Rectal smooth muscle tissue (tissue), 1 donor: ENCODE measurements around the gene TAS2R14.

Experiments
- H3K27ac ChIP-seq: one replicate; pipeline ENCODE4 v1.7.0; 2013; ENCODE audit warnings: low read depth, low read length, inconsistent platforms
- H3K27me3 ChIP-seq: one replicate; pipeline ENCODE4 v1.7.0; 2013; ENCODE audit warnings: low read length; ENCODE audit not compliant: control insufficient read depth, insufficient read depth
- H3K36me3 ChIP-seq: one replicate; pipeline ENCODE4 v1.7.0; 2013; ENCODE audit warnings: low read length; ENCODE audit not compliant: control insufficient read depth, insufficient read depth
- H3K4me1 ChIP-seq: one replicate; pipeline ENCODE4 v1.7.0; 2013; ENCODE audit warnings: low read length; ENCODE audit not compliant: control insufficient read depth, insufficient read depth
- H3K4me3 ChIP-seq: one replicate; pipeline ENCODE4 v1.7.0; 2013; ENCODE audit warnings: low read length
- H3K9ac ChIP-seq: one replicate; pipeline ENCODE4 v1.7.0; 2013; ENCODE audit warnings: low read length

TAS2R14 gene, protein sequence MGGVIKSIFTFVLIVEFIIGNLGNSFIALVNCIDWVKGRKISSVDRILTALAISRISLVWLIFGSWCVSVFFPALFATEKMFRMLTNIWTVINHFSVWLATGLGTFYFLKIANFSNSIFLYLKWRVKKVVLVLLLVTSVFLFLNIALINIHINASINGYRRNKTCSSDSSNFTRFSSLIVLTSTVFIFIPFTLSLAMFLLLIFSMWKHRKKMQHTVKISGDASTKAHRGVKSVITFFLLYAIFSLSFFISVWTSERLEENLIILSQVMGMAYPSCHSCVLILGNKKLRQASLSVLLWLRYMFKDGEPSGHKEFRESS

DNA sequence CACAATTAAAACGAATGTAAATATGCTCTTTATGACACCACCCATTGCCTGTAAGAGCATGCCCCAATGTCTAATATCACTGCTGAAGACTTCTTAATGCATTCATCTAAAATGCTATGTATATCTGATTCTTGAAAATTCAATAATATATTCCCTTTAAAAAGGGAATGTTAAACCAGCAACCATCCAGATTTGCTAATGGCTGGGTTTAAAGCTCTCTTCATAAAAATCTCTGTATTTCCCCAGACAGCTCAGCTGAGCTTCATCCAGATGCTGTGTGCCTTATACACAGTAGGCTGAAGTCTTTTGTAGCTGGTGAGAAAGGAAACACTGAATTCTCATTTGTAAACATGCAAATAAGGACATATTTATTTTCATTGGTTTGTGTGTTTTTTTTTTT is at the start of gene TAS2R14:
Gene TAS2R14 (minus strand): TSS at position 101 of the 400 bp plus-strand sequence. CDS start 56 bp downstream, at position 45.
- H3K36me3 ChIP-seq: no peaks in the 10 kb centered on the region
- no peak within 1 kb of the TSS for H3K27ac ChIP-seq
- no peak within 1 kb of the TSS for H3K4me3 ChIP-seq
- H3K27me3 ChIP-seq: no peaks in the 10 kb centered on the region
- H3K9ac ChIP-seq: no peak within 1 kb of the TSS
- H3K4me1 ChIP-seq: no peaks in the 10 kb centered on the region

DNA sequence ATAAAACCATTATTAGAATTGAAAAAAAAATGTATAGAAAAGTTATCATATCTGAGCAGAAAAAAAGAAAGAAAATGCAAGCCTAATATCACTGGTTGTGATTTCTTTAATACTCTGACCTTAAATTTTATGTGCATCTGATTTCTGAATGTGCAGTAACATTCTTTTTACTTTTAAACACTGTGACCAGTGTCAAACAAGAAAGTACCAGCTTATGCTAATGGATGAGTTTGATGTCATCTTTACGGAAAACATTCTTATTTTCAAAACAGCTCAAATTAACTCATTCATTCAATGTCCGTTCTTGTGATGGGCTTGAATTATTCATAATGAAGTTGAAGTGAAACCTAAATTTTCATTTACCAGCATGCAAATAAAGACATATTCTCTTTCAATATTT is 47.7 kb upstream of the TAS2R14 start, which contains the start of gene TAS2R50:
Gene TAS2R50 (minus strand): TSS at position 101 of the 400 bp plus-strand sequence. CDS start 52 bp downstream, at position 49.
- Histone ChIP-seq H3K27me3 (no peaks in the 10 kb centered on the region), H3K4me1 (no peaks in the 10 kb centered on the region), H3K9ac (no peak within 1 kb of the TSS), H3K27ac (no peak within 1 kb of the TSS), H3K36me3 (no peaks in the 10 kb centered on the region), H3K4me3 (no peak within 1 kb of the TSS)

DNA sequence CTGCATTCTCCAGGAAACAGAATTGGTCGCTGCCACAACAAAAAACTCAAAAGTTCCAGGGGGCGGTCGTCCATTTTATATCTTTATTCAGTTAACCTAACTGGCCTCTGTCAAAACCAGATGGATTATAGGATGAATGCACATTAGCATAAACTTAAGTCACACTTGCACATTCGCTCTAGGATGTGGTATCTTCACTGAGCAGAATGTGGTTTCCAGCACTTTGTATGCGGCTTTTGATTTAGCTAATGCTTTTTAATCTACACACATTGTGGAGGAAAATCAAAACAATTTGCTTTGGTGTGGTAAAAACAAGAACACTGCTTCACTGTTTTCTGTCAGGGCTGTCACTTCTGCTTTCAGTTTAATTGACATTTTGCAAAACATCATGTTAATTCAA is 43.2 kb upstream of the TAS2R14 start:
- Histone ChIP-seq H3K4me3 (no peak overlapping the region), H3K9ac (no peak overlapping the region), H3K27ac (no peak overlapping the region), H3K4me1 (no peaks in the 10 kb centered on the region), H3K36me3 (no peaks in the 10 kb centered on the region), H3K27me3 (no peaks in the 10 kb centered on the region)

DNA sequence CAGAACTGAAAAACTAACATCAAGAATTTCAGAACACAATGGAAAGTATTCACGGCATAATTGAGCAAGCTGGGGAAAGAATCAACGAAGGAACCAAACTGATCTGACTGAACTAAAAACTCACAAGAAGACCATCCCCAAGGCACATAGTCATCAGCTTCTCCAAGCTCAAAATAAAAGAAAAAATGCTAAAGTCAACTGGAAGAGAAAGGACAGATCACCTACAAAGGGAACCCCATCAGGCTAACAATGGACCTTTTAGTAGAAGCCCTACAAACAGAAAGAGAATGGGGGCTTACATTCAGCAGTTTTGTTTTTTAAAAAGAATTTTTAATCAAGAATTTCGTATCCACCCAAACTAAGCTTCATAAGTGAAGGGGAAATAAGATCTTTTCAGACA is 35.9 kb upstream of the TAS2R14 start:
- H3K27ac ChIP-seq: no peak overlapping the region

DNA sequence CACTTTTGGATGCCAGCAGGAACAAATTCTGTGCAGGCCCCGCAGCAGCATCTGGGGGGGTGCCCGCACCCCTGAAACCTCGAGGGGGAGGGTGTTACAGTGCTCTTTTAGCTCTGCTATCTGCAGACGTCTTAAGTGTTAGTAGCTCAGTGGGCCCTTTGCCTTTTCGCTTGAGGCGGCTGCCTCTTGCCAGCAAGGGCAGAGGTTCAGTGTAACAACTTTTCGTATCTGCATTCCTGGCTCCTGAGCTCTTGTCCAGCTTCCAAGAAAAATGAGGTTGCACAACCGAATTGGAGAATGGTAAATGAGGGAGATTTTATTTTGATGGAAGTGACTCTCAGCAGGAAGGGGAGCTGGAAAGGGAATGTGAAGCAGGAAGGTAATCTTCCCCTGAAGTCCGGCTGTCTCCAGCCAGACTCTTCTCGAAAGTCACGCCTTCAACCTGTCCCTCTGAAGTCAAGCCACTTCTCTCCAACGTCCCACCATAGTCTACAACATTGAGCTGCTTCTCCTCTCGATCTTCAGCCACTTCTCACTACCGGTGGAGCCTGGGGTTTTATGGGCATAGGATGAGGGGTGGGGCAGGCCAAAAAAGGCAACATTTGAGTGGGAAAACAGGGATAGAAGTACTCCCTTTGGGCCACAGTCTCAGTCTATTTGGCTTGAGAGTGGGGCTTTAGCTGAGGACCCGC is 29.8 kb upstream of the TAS2R14 start:
- Histone ChIP-seq H3K4me3 (no peak overlapping the region), H3K9ac (no peak overlapping the region), H3K4me1 (no peaks in the 10 kb centered on the region), H3K36me3 (no peaks in the 10 kb centered on the region), H3K27me3 (no peaks in the 10 kb centered on the region), H3K27ac (no peak overlapping the region)

More for the DNA sequence above, 35.9 kb upstream of the TAS2R14 start:
- H3K9ac ChIP-seq: no peak overlapping the region
- no peaks in the 10 kb centered on the region for H3K36me3 ChIP-seq
- no peak overlapping the region for H3K4me3 ChIP-seq
- H3K4me1 ChIP-seq: no peaks in the 10 kb centered on the region
- no peaks in the 10 kb centered on the region for H3K27me3 ChIP-seq

DNA sequence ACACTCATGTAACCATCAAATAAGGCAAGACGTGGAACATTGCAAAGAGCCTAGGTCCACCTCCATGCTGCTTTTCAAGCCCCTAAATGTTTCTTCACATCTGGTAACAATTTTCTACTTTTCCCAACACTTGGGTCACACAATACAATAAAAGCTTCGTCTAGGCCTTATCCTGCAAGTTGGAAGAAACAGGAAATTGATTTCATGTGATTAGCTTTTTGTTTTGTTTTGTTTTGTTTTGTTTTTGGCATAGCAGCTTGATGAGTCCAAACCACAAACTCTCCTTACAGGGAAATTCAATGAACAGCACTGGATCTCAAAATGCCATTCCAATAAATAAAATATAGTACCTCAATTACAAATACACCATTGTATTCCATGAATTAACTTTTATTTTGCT is 28.3 kb upstream of the TAS2R14 start:
- no peak overlapping the region for H3K9ac ChIP-seq
- H3K4me3 ChIP-seq: no peak overlapping the region
- H3K36me3 ChIP-seq: no peaks in the 10 kb centered on the region
- H3K27me3 ChIP-seq: no peaks in the 10 kb centered on the region
- H3K27ac ChIP-seq: no peak overlapping the region
- no peaks in the 10 kb centered on the region for H3K4me1 ChIP-seq

DNA sequence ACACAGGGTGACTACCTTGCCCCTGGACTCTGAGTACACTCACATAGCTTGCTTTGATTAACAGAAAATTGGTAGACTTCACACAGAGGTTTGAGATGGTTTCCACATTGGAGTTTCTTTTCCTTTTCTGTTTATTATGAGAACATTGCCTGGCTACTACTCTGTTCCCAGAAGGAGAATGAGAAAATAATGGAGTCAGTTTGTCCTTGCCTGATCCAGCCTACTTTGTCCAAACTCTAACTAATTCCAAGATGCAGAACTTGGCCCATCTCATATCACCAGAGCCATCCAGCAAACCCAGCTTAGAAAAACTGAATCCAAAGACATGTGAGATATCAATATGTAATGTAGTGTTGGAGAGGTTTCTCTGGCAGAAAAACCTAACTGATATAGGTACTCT is 27.3 kb upstream of the TAS2R14 start:
- no peaks in the 10 kb centered on the region for H3K36me3 ChIP-seq
- no peak overlapping the region for H3K9ac ChIP-seq
- no peaks in the 10 kb centered on the region for H3K27me3 ChIP-seq
- no peak overlapping the region for H3K4me3 ChIP-seq
- H3K27ac ChIP-seq: no peak overlapping the region
- H3K4me1 ChIP-seq: no peaks in the 10 kb centered on the region

DNA sequence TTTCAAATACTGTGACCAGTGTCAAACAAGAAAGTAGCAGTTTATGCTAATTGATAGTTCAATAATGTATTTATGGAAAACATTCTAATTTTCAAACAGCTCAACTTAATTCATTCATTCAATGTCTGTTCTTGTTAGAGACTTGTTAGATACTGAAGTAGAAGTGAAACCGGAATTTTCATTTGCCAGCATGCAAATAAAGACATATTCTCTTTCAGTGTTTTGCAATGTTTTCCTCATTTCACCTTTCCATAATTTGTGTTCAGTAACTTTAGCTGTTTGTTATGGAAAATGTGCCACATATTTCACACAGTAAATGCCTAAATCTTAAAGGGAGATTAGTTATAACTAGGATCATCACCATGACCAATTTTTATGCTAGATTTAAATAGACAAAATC is 26.4 kb upstream of the TAS2R14 start:
- Histone ChIP-seq H3K4me3 (no peak overlapping the region), H3K27me3 (no peaks in the 10 kb centered on the region), H3K9ac (no peak overlapping the region), H3K27ac (no peak overlapping the region), H3K4me1 (no peaks in the 10 kb centered on the region), H3K36me3 (no peaks in the 10 kb centered on the region)

DNA sequence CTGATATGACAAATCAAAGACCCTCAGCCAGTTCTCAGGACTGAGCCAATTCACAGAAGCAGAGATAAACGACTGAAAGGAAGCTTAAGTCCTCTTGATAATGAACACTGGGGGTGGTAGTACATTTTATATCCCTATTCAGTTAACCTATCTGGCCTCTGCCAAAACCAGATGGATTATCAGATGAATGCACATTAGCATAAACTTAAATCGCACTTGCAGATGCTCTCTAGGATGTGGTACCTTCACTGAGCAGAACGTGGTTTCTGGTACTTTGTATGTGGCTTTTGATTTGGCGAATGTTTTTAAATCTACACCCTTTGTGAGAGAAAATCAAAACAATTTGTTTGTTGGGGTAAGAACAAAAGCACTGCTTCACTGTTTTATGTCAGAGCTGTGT is 21.1 kb upstream of the TAS2R14 start:
- H3K27ac ChIP-seq: no peak overlapping the region
- no peaks in the 10 kb centered on the region for H3K27me3 ChIP-seq
- no peaks in the 10 kb centered on the region for H3K4me1 ChIP-seq
- H3K4me3 ChIP-seq: no peak overlapping the region
- no peaks in the 10 kb centered on the region for H3K36me3 ChIP-seq
- H3K9ac ChIP-seq: no peak overlapping the region

DNA sequence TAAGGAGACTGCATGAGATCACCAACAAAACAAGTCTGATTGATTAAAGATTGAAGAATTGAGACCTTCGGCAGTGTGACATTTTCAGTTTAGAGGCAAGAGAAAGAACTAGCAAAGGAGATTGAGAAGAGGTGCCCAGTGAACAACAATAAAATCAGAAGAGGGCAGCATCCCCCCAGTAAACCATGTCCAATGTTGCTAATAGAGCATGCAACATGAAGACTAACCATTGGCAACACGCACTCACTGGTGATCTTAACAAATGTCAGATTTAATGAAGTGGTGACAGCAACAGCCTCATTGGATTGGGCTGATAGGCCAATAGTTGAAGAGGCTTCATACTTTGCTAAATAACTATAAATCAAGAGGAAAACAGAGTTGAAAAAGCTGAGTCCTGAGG is 20.7 kb upstream of the TAS2R14 start:
- Histone ChIP-seq H3K27me3 (no peaks in the 10 kb centered on the region), H3K27ac (no peak overlapping the region), H3K36me3 (no peaks in the 10 kb centered on the region), H3K4me1 (no peaks in the 10 kb centered on the region), H3K9ac (no peak overlapping the region), H3K4me3 (no peak overlapping the region)

DNA sequence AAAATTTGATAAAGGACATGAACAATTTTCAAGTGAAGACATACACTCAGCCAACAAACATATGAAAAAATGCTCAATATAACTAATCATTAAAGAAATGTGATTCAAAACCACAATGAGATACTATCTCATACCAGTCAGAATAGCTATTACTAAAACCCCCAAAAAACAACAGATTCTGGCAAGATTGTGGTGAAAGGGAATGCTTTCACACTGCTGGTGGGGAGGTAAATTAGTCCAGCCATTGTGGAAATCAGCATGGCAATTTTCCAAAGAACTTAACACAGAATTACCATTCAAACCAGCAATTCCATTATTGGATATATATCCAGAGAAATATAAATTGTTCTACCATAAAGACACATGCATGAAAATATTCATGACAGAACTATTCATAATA is 18.7 kb upstream of the TAS2R14 start:
- Histone ChIP-seq H3K9ac (no peak overlapping the region), H3K4me3 (no peak overlapping the region), H3K27me3 (no peaks in the 10 kb centered on the region), H3K36me3 (no peaks in the 10 kb centered on the region), H3K4me1 (no peaks in the 10 kb centered on the region), H3K27ac (no peak overlapping the region)

DNA sequence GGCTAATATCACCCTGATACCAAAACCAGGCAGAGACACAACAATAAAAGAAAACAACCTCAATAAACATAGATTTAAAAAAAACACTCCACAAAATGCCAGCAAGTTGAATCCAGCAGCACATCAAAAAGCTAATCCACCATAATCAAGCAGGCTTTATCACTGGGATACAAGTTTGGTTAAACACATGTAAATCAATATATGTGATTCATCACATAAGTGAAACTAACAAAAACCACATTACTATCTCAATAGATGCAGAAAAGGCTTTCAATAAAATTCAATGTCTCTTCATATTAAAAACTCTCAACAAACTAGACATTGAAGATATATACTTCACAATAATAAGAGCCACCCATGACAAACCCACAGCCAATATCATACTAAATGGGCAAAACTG is 17.0 kb upstream of the TAS2R14 start:
- Histone ChIP-seq H3K4me1 (no peaks in the 10 kb centered on the region), H3K36me3 (no peaks in the 10 kb centered on the region), H3K27ac (no peak overlapping the region), H3K9ac (no peak overlapping the region), H3K27me3 (no peaks in the 10 kb centered on the region), H3K4me3 (no peak overlapping the region)

DNA sequence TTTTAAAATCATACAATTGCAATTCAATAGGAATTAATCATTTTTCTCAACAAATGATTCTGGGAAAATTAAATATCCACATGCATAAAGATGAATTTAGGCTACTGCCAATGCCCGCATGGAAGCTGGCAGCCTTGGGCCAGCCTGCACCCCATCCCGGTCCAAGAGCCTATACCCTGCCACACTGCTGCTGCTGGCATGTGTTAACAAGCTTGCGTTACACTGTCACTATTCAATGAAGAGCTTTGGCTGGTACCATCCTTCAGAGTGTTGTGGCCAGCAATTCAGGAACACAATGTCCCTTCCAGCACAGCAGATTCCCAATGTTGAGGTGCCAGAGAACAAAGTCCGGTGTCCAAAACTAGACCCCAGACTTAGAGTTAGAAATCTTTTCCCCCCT is 13.6 kb upstream of the TAS2R14 start:
- H3K36me3 ChIP-seq: no peaks in the 10 kb centered on the region
- no peak overlapping the region for H3K9ac ChIP-seq
- no peak overlapping the region for H3K4me3 ChIP-seq
- H3K4me1 ChIP-seq: no peaks in the 10 kb centered on the region
- no peak overlapping the region for H3K27ac ChIP-seq
- H3K27me3 ChIP-seq: no peaks in the 10 kb centered on the region
